OCI-LY7 (cell line): ENCODE results near the gene IL21.

Experiments used
- CTCF ChIP-seq: fragments of 200-600 bp; sonication (generic); conservative IDR thresholded peaks from 2 replicates; pipeline ENCODE4 v1.5.1; 2014; ENCODE audit warnings: mild to moderate bottlenecking, antibody characterized with exemption, low read length, moderate library complexity, mixed read lengths
- EZH2phosphoT487 ChIP-seq: fragments of 200-600 bp; sonication (generic); IDR thresholded peaks from 2 replicates; pipeline ENCODE4 v1.6.1; 2018; ENCODE audit warnings: low read depth, borderline replicate concordance, mild to moderate bottlenecking, mixed run types, antibody characterized with exemption, low read length, moderate library complexity, mixed read lengths

- no peak for TF ChIP-seq CTCF
- TF ChIP-seq EZH2phosphoT487: no peak
Observed at GRCh38 chr4:122643257-122643656, 22.4 kb upstream of the IL21 start.
